AG04450 (cell line): ENCODE measurements around the gene CBFB. TPM values are rescaled to one million over a fixed set of nuclear protein-coding genes. Genes with fewer than 3 reads are reported as not detected.
A peak's percentile ranks its signal among the peaks of the same experiment; 100 is the strongest.

Experiments
- CTCF ChIA-PET: fragments of 300-600, 350-600 bp; formaldehyde crosslinking; extraction: SDS; loops from one replicate; lab custom pipeline; 2022; ENCODE audit warnings: antibody characterized with exemption, inconsistent platforms; lab: Charles Lee
- POLR2A ChIA-PET: fragments of 350-600 bp; formaldehyde crosslinking; extraction: SDS; loops from one replicate; lab custom pipeline; 2021; ENCODE audit warnings: antibody characterized with exemption, inconsistent platforms; lab: Yijun Ruan, JAX
- DNase-seq: peaks from one replicate; pipeline ENCODE4 v3.0.0-alpha.2; 2011; ENCODE audit warnings: low read depth, low spot score
- H3K27ac ChIP-seq: one replicate; pipeline ENCODE4 v1.5.1; 2012; ENCODE audit warnings: low read depth, low read length, control low read depth
- H3K27me3 ChIP-seq: one replicate; pipeline ENCODE4 v1.6.0; 2012; ENCODE audit warnings: low read length; ENCODE audit not compliant: control insufficient read depth, insufficient read depth
- H3K4me3 ChIP-seq: 2 replicates; pipeline ENCODE4 v1.5.1; 2011; ENCODE audit warnings: mild to moderate bottlenecking, low read depth, low read length, control low read depth
- H3K9me3 ChIP-seq: 2 replicates; pipeline ENCODE4 v1.5.1; 2012; ENCODE audit warnings: low read length; ENCODE audit not compliant: control insufficient read depth, insufficient read depth
- polyA plus RNA-seq: library from polyadenylated mRNA; depleted of rRNA; stranded (reverse); fragments of >200 nt; gene quantifications from 2 replicates; pipeline ENCODE4 v1.2.3, GENCODE V29; 2011
- TF ChIP-seq, protein P1 (sequence below): IDR thresholded peaks from 2 replicates; pipeline ENCODE4 v1.5.1; 2011; ENCODE audit warnings: low read depth, low read length, control low read depth, inconsistent platforms

Gene CBFB
- polyA plus RNA-seq, 1 experiment, result 46.1 TPM

DNA sequence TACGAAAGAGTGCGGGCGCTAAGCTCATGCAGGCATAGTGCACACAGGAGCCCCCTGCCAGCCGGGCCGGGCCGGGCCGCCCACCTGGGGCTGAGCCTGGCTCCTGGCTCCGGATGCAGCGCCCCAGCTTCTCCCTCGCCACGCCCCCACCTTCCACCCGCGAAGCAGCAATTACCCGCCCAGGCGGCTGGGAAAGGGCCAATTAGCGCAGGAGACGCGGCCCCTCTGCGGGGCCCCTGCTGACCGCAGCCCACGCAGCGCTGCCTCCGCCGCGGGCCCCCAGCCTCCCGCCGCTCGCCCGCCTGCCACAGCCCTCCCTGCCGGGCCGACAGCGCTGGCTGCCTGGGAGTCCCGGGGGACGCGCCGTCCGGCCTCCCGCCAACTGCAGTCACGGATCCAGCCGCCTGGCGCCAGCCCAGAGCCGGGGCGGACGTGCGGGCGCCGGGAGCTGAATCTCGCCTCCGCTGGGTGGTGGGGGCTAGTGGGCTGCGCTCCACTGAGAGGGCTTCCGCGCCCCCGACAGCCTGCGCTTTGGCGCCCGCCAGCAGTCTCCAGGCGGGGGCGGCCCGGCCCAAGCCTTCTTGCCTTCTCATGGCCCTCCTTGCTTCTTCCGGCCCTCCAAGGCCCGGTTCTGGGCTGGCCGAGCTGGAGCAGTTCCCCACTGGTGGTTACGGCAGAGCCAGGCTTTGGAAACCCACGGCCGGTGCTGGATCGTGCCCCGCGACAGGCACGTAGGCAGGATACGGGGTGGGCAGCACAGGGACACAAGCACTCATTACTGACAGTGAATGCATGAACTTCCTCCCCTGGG is 14.9 kb upstream of the CBFB start:
- TF ChIP-seq, protein P1, sequence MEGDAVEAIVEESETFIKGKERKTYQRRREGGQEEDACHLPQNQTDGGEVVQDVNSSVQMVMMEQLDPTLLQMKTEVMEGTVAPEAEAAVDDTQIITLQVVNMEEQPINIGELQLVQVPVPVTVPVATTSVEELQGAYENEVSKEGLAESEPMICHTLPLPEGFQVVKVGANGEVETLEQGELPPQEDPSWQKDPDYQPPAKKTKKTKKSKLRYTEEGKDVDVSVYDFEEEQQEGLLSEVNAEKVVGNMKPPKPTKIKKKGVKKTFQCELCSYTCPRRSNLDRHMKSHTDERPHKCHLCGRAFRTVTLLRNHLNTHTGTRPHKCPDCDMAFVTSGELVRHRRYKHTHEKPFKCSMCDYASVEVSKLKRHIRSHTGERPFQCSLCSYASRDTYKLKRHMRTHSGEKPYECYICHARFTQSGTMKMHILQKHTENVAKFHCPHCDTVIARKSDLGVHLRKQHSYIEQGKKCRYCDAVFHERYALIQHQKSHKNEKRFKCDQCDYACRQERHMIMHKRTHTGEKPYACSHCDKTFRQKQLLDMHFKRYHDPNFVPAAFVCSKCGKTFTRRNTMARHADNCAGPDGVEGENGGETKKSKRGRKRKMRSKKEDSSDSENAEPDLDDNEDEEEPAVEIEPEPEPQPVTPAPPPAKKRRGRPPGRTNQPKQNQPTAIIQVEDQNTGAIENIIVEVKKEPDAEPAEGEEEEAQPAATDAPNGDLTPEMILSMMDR, result 0 out of 2 replicates have a peak, but pooled peaks have one; percentile 11
- Histone ChIP-seq H3K9me3 (no peaks in the 10 kb centered on the region), H3K4me3 (peak overlapping the region; percentile 50), H3K27ac (no peak overlapping the region), H3K27me3 (peaks cover 13% of the 10 kb centered on the region)
- no peak for DNase-seq
- POLR2A ChIA-PET, result interaction anchor here (0.6 to 1.3 kb wide), 3 partner anchors 13 to 266 kb away, joined by 3 to 4 read pairs (median 4); partner anchors contain the start of gene CBFB
- CTCF ChIA-PET, result interaction anchor here (0.8 to 2.2 kb wide), 4 partner anchors 87 to 183 kb away, joined by 3 to 11 read pairs (median 4); partner anchors contain the start of gene NAE1

DNA sequence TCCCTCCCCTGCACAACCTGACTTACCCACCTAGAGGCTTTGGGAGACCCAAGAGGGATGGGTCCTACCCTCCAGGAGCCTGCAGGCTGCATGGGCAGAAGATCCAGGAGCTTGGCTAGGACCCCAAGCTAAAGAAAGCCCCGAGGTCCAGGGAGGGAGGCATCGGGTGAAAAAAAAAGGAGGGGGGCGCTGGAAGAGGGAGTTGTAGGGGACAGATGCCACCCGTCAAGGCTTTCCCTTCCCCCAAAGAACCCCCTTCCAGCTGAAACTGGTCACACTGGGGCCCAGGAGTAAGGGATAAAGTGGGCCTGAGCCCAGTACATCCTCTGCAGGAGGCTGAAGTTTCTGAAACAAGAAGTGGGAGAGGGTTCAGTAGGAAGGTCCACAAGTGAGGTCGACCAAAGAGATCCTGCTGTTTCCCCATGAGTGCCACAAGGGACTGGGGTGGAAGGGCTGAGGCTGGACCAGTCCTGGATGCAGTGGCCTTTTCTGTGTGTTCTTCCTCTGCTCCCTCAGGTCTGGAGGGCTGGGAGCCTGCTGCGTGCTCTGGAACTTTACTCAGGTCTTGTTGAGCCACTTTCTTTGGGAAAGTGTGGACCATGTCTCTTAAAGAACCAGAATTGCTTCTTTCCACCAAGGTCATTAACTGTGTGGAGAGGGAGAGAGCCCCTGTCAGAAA is 14.2 kb upstream of the CBFB start:
- no peak overlapping the region for H3K4me3 ChIP-seq
- no peak overlapping the region for H3K27ac ChIP-seq
- no peak for DNase-seq
- TF ChIP-seq, protein P1, result no peak
- POLR2A ChIA-PET, result interaction anchor here (0.6 to 1.3 kb wide), 3 partner anchors 12 to 267 kb away, joined by 3 to 4 read pairs (median 4); partner anchors contain the start of gene CBFB
- no peaks in the 10 kb centered on the region for H3K9me3 ChIP-seq
- H3K27me3 ChIP-seq, result peaks cover 13% of the 10 kb centered on the region
- CTCF ChIA-PET, result interaction anchor here (1.0 to 2.2 kb wide), 2 partner anchors 140 to 184 kb away, joined by 3 to 11 read pairs; partner anchors contain the start of gene NAE1

DNA sequence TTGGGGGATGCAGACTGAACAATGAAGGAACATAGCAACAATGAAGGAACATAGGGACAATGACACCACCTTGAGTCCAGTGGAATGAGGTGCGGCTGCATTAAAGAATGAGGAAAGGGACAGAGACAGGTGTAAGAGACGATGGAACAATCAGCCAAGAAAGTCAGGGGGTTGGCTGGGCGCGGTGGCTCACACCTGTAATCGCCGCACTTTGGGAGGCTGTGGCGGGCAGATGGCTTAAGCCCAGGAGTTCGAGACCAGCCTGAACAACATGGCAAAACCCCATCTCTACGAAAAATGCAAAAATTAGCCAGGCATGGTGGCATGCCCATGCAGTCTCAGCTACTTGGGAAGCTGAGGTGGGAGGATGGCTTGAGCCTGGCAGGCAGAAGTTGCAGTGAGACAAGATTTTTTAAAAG is 13.6 kb upstream of the CBFB start:
- Histone ChIP-seq H3K27ac (no peak overlapping the region), H3K27me3 (peaks cover 13% of the 10 kb centered on the region), H3K4me3 (no peak overlapping the region), H3K9me3 (no peaks in the 10 kb centered on the region)
- DNase-seq, result no peak
- CTCF ChIA-PET, result no interaction called here
- TF ChIP-seq, protein P1, result no peak
- POLR2A ChIA-PET, result no interaction called here

DNA sequence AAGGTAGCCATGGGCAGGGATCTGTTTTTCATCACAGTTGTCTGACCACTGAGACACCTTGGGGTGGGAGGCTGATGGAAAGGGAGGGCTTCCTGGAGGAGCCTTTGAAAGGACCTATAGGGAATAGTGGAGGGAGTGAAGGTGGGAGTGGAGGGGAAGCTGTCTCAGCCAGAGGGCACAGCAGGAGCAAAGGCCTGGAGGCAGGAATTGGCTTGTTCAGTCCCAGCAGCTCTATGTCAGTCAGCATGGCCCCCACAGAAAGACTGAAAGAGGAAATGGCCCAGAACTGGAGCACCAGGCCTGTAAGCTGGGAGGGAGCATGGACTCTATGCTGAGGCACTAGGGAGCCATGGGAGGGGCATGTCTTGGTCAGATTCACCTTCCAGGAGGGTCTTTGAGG is 12.8 kb upstream of the CBFB start:
- Histone ChIP-seq H3K9me3 (no peaks in the 10 kb centered on the region), H3K27ac (no peak overlapping the region), H3K27me3 (peaks cover 13% of the 10 kb centered on the region), H3K4me3 (no peak overlapping the region)
- no peak for DNase-seq
- TF ChIP-seq, protein P1, result no peak
- CTCF ChIA-PET, result interaction anchor here (1.6 to 5.3 kb wide), 4 partner anchors 10 to 139 kb away, joined by 4 to 127 read pairs (median 38); partner anchors contain the start of gene CBFB
- POLR2A ChIA-PET, result interaction anchor here (0.5 to 0.7 kb wide), 3 partner anchors 20 to 497 kb away, joined by 3 to 4 read pairs (median 4); no protein-coding TSS in a partner anchor
